Stimulated activated CD4-positive, alpha-beta T cell treated with anti-CD3 and anti-CD28 coated beads, TNF-alpha, amount 100 ng/mL, for 24 hours (primary cell): ENCODE results near the gene DRD3.

Experiments
- DNase-seq, 3 experiments: peaks; one replicate each; pipeline ENCODE4 v3.0.0-alpha.2; 2020; ENCODE audit warnings: low read depth in 3 of 3

The DRD3 gene

DNA sequence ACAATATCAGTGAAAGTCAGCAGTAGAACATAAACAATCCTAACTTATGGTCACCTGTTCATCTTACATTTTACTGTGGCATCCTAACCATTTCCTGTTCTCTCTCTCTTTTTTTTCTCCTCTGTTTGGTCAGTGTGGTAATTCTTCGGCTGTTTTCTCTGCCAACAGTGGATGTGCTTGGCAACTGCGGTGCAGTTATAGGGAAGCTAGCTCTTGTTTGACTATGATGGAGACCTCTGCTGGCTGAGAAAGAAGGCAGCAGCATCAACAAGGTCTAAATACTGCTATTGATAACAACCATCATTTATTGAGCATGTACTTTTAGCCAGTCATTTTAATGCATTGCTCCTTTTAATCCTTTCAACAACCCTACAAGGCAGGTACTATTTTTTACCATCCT, 723 bp upstream of the DRD3 start:
- no peak for DNase-seq

DNA sequence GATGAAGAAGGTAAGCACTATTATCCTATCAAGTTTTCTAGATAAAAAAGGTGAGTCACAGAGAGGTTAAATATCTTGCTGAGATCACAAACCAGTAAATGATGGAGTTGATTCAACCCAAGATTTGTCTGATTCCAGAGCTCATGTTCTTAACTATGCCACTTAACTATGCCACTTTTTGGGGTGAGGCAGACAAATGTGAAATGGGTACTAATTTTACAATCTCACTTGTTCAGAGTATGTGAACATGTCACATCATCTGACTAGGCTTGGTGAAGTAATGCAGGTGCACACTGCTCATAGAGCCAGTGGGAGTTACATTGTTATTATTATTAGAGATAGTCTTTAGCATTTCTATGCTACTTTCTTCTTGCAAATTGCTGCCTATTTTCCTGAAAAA, 2.0 kb downstream of the DRD3 start:
- DNase-seq: no peak

DNA sequence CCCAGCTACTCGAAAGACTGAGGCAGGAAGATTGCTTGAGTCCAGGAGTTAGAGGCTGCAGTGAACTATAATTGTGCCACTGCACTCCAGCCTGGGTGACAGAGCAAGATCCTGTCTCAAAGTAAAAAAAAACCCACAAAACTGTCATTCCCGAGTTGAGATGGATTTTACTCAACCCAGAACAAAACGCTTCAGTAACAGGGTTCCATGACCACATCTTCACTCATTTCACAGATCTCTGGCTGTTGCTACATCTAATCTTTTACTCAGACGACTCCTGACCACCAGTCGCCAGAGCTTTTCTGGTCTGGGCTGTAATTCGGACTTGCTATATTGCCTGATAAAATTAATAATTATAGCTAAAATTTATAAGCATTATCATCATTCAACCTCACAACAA, 2.4 kb downstream of the DRD3 start:
- no peak for DNase-seq

DNA sequence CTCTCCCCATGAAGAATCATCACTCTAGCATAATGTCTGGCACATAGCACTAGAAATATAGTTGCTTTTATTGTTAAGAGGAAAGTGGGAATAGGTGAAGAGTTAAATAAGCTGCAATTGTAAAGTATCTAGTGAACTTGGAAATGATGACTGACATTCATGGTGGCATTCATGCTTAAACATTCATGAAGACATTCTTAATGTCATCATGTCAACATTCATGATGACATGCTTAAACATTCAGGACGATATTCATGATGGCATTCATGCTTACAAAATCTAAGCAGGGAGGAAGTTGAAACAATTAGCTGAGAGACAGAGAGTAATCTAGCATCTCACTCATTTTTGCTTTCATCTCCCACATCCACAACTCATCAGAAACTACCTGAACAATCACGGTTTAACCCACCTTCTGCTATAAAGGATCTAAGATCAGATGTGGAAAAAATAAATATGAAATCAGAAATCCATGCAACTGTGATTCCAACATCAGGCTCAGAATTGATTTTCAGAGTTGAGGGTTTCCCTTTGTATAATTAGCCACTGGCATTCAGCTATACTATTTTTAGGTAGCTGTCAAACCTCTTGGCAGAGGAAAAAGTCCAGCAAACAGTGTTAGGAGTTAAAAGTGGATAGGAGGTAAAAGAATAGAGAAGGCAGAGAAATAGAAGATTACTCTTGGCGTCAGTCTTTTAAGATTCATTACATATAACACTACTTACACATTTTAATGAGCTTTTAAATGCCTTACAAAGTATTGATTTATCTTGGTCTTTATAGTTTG, 3.5 kb downstream of the DRD3 start:
- no peak for DNase-seq

DNA sequence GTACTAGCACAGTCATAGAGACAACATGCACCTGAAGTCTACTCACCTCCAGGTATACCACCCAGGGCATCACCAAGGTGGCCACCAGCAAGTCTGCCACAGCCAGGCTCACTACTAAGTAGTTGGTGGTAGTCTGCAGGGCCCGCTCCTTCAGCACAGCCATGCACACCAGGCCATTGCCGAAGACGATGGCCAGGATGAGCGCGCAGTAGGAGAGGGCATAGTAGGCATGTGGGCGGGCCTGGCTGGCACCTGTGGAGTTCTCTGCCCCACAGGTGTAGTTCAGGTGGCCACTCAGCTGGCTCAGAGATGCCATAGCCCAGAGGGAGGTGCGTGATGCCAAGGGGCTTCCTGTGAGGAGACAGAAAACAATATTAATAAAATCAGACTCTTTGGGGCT, 7.2 kb downstream of the DRD3 start:
- no peak for DNase-seq

DNA sequence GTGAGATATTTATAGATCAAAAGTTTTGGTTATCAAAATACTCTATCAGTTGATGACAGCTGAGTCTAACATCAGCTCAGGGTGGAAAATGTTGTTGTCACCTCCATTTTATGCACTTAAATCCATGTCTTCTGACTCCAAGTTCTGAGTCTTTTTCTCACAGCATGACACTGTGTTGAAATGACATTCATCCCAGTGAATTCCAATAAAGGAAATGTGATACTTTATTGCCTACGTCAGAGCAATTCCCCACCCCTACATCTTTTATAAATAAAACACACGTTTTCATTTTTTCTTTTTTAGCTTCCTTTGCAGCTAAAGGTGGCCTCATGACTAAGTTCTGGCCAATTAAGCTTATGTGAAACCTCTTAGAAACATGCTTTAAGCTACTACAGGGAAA, 10.7 kb downstream of the DRD3 start:
- no peak for DNase-seq

DNA sequence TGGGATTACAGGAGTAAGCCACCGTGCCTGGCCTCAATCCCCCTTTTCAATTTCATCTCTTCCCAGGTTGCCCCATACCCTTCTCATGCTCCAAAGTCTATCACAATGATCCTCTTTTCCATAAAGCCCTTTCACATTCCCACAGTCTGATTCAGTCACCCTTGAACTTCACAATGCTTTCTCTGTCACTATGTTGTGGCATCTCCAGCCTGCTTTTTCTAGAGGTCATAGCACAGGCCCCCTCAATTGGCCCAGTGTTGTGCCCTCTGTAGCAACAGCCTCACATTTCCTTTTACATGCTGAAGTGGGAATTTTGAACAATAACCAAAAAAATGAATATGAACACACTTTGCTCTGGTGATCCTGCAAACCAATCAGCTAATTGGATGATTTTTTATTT, 21.5 kb downstream of the DRD3 start:
- no peak for DNase-seq

DNA sequence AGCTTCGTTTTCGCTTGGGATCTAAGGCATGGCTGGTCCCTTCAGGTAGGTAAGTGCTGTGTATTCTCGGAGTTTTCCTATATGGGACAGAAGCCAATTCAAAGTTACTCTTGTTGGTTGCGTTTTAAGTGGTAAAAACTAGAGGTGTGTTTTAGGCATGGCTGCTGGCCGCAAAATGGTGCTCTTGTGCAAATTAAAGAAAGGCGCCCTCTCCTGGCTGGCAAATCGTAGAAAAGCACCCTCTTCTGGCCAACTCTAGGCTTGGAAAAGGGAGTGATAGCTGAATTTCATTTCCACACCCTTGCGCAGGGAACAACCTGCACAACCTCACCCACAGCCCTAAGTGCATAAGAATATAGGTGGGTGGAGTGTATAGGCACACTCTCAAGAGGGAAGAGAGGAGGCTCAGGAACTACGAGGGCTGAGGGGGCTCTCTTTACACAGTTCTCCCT, 23.5 kb downstream of the DRD3 start:
- peak in 1 of 3 experiments; percentile 19 for DNase-seq

DNA sequence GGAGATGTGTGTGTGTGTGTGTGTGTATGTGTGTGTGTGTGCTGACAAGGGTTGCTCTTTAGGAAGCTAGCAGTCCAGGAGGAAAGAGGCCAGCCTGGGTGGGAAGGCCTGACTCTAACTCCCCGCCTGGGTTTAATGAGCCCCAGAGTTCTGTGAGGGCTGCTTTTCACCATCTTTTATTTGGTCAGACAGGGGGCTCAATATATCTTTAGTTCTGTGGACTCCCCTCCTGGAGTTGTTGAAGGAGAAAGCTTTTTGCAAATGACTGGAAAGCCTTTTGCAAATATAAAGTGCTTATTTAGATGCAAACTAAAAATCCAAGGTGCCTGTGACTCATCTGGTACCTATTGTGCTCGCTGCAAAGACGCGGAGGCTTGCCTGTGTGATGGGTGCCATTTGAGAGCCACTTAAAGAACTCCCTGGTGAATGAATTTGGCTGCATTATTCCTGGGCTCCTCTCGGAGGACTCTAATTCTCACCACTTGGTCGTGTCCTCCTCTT, 24.5 kb downstream of the DRD3 start:
- DNase-seq: no peak

DNA sequence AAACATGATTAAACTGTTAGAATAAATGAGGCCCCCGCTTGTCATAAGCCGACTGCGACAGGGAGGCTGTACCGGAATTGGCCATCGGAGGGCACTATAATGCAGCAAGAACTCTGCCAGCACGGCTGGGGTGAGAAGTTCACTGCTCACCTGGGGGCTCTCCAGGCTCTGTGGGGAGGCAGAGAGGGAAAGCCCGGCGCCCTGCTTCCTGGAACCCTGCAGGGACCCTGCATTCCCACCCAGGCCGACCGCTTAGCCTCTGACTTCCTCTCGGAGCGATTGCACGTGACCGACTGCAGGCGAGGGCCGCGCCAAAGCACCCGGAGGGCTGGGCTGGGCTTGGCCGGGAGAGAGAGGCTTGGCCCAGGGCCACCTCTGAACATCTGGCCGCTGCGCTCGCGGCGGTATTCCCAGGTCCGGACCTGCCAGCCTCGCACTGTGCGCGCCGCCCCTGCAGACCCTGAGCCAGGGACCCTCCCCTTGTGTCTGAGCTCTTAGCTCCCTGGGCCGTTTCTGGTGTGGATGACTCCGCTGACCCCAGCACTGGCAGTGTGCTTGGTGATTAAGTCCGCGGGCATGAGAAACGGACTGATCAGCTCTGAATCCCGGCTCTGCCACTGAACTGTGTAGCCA, 26.2 kb downstream of the DRD3 start:
- DNase-seq: peak; percentile 63 to 80 (median 75)

DNA sequence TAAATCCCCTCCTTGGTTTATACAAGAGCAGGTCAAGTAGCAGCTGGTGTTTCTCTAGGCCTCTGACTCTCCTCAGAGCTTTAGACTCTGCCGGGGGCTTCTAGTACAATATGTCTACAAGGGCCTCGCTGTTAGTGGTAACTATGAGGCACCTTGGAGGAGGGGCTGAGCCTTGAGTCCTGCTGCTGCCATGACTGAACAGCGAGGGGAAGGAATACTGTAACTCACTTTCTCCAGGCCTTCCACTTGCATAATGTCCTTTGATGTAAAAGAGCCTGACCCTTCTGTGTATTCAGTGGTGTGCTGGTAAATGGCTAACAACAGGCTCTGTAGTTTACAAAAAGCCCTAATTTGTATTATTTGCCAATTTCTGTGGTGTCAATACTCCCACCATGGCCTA, 27.8 kb downstream of the DRD3 start:
- no peak for DNase-seq

DNA sequence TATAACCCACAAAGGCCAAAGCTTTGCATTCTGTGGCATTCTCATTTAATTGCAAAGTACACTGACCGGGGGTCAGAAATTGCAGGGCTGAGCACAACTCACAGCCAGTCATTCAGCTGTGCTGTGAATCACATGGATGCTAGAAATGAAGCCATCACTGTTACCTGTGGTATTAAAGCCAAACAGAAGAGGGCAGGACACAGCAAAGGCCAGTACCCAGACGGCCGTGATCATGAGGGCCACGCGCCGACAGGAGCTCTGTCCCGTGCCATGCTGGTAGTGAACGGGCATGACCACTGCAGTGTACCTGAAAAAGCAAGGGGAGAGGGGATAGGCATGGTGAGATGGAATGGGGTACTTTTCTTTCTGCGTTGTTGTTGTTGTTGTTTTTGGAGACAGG, 31.6 kb downstream of the DRD3 start:
- DNase-seq: no peak

DNA sequence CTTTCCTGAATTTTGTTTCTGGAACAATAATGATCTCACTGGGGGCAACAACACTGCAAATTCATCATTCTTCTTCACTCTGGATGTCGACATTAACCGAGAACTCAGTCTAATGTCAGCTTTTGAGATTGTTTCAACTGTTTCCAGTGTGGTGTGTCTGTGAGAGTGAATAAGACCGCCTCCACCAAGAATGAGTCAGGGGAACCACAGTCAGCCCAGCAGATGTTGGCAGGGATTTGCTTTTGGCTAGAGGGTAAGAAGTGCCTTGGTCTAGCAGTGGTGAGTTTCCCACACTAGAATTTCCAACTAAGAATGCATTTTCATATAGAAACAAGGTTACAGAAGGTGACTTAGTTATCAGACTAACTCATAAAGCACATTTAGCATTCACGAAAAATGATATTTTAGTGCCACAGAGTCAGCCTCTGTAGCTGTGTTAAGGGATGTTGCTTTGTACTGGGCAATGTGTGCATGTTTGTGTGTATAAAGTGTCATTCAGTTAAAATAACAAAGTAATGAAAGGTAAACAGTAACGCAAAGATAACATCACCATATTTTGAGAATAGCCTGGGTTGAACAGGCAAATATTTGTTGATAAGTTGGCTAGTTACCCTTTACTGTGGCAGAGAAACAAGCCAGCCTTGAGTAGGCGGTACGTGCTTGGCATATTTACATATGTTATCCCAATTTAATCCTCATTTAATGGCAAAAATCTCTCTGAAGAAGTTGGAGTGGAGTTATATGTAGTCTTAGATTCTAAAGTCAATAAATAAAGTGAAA, 33.8 kb downstream of the DRD3 start:
- peak in 1 of 3 experiments; percentile 22 for DNase-seq

DNA sequence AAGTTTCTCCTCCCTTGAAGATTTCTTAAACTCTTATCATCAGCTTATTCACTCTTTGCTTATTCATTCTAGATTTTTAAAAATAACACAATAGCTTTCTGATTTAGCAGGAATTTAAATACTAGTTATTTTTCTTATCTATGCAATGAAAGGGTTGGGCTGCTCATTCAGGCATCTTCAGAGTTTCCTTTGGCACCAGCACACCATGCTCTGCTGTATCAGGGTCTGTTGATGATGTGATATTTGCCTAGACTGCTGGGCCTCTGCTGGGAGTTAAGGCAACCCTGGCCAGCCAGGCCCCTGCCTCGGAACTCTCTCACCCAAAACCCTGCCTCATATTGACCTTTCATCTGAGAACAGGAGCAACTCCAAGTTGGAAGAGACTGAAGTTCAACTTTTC, 35.0 kb downstream of the DRD3 start:
- no peak for DNase-seq

DNA sequence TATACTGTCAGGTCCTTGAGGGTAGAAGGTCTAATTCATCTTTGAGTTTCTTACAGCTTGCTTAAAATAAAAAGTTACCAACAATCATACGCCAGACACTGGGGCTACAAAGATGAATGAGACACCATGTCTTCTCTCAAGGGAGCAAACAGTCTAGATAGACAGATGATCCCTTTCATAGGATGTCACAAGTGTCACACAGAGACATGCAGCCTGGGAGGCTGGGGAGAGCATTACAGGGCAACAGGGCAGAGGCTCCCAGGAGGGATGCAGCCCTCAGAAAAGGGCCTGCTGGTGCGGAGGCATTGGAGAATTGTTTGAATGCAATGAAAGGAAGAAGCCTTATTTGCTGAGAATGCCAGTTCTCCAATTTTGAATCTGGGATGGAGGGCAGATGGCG, 39.0 kb downstream of the DRD3 start:
- DNase-seq: no peak

DNA sequence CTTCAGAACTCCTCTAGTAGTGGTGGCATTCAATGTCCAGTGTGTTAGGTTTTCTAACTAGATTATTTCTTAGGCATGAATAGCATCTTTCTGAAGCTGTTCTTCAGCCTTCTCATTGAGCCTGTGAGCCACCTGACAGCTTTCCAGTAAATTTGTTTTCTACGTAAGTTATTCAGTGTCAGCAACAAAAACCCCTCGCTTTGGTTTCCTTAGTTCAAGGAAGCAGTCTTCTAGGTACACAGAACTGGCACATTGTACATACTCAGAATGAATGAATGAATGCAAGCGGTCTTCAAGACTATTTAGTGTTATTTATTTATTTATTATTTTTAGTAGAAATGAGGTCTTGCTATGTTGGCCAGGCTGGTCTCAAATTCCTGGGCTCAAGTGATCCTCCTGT, 44.9 kb downstream of the DRD3 start:
- no peak for DNase-seq

DNA sequence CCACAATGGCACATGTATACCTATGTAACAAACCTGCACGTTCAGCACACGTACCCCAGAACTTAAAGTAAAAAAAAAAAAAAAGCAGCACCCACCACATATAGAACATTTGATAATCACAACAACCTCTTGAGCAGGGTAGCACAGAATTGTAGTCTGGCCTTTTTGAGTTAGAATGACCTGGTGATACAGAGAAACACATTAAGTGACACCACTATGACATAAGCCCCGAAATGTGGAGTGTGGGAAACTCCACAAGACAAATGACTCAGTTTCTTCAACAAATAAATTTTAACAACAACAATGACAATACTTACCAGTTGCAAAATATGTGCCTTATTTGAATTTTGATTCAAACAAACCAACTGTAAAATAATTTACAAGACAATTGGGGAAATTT, 46.4 kb downstream of the DRD3 start:
- no peak for DNase-seq

DNA sequence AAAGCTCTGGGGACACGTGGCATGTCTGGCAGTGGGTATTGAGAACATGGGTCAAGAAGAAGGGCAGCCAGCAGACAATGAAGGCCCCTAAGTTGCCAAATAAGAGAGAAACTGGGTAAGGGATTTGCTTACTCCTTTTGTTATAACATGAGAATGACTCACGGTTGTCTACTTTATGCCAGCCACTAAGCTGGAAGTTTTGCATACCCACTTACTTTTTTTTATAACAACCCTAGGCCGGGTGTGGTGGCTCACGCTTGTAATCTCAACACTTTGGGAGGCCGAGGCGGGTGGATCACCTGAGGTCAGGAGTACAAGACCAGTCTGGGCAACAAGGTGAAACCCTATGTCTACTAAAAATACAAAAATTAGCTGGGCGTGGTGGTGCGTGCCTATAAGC, 50.0 kb downstream of the DRD3 start:
- no peak for DNase-seq

DNA sequence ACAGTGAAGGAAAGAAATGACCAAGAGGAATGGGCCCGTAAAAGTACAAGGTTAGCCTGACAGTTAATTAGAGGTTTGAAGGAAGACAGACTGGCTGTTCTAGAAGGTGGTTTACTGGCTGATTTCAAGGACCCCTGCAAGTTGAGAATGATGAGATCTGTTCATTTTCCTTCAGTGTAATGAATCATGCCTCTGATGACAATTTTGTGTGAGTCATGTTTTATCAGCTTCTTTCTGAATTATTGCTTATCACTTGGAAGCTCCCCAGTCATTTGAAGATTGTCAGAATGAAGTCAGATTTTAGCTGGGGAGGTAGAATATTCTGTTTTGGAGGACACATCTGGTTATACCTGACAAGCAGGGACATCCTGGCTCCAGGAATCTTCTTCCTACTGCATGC, 50.6 kb downstream of the DRD3 start:
- no peak for DNase-seq

DNA sequence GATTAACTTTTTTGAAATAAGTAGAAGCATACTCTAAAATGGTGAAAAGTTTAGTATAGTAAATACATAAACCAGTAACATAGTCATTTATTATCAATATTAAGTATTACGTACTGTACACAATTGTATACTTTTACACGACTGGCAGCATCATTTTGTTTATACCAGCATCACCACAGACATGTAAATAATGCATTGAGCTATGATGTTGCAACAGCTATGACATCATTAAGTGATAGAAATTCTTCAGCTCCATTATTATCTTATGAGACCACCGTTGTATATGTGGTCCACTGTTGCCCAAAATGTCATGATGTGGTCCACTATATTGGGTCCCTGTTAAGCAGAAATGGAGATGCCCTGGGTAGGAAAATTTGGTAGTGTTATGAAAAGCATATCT, 51.3 kb downstream of the DRD3 start:
- DNase-seq: no peak

DNA sequence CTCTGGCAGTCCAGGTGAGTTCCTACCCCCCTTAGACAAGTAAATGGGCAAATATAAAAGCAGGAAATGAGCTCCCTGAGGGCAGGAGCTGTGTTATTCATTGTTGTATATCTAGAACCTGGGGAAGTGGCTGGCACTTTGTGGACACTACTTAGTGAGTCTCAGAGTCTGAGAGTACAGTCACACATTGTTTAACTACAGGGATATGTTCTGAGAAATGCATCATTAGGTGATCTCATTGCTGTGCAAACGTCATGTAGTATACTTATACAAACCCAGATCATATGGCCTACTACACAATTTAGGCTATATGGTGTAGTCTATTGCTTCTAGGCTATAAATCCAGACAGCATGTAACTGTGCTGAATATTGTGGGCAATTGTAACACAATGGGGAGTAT, 52.4 kb downstream of the DRD3 start:
- DNase-seq: no peak

DNA sequence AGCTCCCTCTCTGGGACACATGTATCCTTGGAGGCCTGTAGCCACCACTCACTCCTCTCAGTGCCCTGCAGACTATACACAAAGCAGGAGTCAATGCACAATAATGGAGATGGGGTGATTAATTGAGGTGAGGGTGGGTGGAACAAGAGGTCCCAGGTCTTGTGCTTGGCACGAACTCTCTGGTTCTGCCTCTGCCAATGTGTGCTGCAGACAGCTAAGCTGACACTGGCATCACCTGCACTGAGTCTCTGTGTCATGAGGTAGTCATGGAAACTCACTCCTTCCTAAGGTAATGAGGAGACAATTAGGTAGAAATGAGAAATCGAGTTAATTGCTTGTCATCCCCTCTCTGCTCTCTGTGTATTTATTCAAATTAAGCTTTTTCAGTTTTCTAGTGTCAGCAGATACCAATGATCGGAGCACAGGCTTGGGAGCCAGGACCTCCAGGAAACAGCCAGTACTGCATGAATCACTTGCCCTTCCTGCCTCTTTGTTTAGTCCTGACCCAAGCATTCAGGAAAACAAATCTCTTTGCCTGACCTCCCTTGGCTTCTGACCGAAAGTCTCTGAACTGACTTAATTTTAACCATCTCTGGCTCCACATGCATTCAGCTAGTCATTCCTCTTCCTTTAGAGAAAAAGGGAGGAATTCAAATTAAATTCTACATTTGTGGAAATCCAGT, 56.7 kb downstream of the DRD3 start:
- no peak for DNase-seq
